Adrenal gland (tissue), 5 donors: ENCODE measurements around the gene ARHGEF4.

ENCODE experiments used
- POLR2A ChIP-seq, 2 donors: fragments of 450-650 bp; IDR thresholded peaks; one replicate each; pipeline ENCODE4 v1.6.1; 2017; ENCODE audit warnings: antibody characterized with exemption in 2 of 2, mild to moderate bottlenecking in 2 of 2, moderate library complexity in 1 of 2
- TF ChIP-seq, protein P1 (sequence below), 6 experiments: fragments of 450-650 bp in 4 of 6; fragments of 200-600 bp in 2 of 6; sonication (generic) in 1 of 6; IDR thresholded peaks; 1 replicate in 5 of 6; 2 replicates in 1 of 6; pipeline versions ENCODE4 v1.5.1 to v1.8.0; 2016 to 2021; ENCODE audit warnings: antibody characterized with exemption in 6 of 6, mild to moderate bottlenecking in 2 of 6, moderate library complexity in 1 of 6
- donor health status: DM: no; HTN: no; CAD: no.

DNA sequence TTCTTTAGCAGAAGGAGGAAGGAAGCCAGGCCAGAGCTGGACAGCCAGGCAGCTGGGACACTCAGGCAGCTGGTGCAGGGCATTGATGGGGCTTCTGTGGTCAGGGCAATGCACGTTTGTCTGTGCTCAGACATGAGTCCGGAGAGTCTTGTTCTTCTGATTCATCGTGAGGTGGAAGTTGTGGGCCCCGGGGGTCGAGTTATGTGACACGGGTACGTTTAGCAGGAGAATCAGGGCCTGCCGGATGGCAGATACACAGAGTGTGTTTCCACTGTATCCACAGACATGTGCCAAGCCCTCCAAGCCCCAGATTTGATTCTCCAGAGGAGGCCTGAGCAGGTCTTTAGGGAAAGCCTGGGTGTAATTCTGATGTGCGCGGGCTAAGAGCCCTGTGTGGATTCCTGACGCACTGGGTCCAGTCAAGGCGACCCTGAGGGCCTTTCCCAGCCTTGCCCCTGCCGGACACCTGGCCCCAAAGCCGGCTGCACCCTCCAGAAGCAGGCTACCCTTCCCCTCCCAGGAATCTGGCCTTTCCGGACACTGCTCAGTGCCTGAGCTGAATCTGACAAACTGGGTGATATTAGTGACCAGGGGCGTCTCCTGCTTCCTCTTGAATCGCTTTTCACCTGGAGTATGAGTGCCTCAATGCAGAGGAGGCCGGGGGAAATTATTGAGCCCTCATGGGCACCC lies 10.1 kb downstream of the ARHGEF4 start:
- TF ChIP-seq, protein P1, sequence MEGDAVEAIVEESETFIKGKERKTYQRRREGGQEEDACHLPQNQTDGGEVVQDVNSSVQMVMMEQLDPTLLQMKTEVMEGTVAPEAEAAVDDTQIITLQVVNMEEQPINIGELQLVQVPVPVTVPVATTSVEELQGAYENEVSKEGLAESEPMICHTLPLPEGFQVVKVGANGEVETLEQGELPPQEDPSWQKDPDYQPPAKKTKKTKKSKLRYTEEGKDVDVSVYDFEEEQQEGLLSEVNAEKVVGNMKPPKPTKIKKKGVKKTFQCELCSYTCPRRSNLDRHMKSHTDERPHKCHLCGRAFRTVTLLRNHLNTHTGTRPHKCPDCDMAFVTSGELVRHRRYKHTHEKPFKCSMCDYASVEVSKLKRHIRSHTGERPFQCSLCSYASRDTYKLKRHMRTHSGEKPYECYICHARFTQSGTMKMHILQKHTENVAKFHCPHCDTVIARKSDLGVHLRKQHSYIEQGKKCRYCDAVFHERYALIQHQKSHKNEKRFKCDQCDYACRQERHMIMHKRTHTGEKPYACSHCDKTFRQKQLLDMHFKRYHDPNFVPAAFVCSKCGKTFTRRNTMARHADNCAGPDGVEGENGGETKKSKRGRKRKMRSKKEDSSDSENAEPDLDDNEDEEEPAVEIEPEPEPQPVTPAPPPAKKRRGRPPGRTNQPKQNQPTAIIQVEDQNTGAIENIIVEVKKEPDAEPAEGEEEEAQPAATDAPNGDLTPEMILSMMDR (IDR thresholded peaks at IDR 0.05): no peak
- no peak for TF ChIP-seq POLR2A (IDR thresholded peaks at IDR 0.05)
